Tibial artery (tissue), 4 donors: ENCODE measurements around the gene IL17RE.

Experiments
- DNase-seq, 2 donors: peaks; one replicate each; pipeline ENCODE4 v3.0.0-alpha.2; 2019
- H3K27ac ChIP-seq, 2 donors: fragments of 200-600 bp; sonication (generic) in 1 of 2; 1 replicate in 1 of 2; 2 replicates in 1 of 2; pipeline ENCODE4 v1.5.1; 2018 to 2019; ENCODE audit warnings: mild to moderate bottlenecking in 1 of 2
- H3K27me3 ChIP-seq, 2 donors: fragments of 200-600 bp; sonication (generic) in 1 of 2; one replicate each; pipeline versions ENCODE4 v1.5.1 to v1.6.0; 2016 to 2019
- H3K36me3 ChIP-seq, 3 donors: fragments of 200-600 bp; sonication (generic) in 2 of 3; one replicate each; pipeline ENCODE4 v1.5.1; 2016 to 2019; ENCODE audit warnings: mild to moderate bottlenecking in 2 of 3
- H3K4me1 ChIP-seq, 4 donors: fragments of 200-600 bp; sonication (generic) in 2 of 4; 1 replicate in 3 of 4; 2 replicates in 1 of 4; pipeline ENCODE4 v1.5.1; 2016 to 2019
- H3K4me3 ChIP-seq, 2 donors: fragments of 200-600 bp; sonication (generic) in 1 of 2; 1 replicate in 1 of 2; 2 replicates in 1 of 2; pipeline ENCODE4 v1.5.1; 2018 to 2019; ENCODE audit warnings: mild to moderate bottlenecking in 2 of 2
- H3K9me3 ChIP-seq, 3 donors: fragments of 200-600 bp; sonication (generic) in 1 of 3; one replicate each; pipeline ENCODE4 v1.5.1; 2016 to 2019
- CTCF ChIP-seq, 2 experiments: fragments of 200-600 bp in 1 of 2; fragments of 450-650 bp in 1 of 2; IDR thresholded peaks; one replicate each; pipeline ENCODE4 v1.5.1; 2017 to 2019; ENCODE audit warnings: antibody characterized with exemption in 2 of 2, mild to moderate bottlenecking in 1 of 2, moderate library complexity in 1 of 2
- intact Hi-C: fragments of 100-400 bp; cut with DNase I; formaldehyde crosslinking; loops from one replicate; pipeline ENCODE4 v1.15.0; 2023; ENCODE audit warnings: low total_unique reads

Gene IL17RE

GRCh38 chr3:9951598-9951961 lies 48.9 kb downstream of the IL17RE start:
- Histone ChIP-seq H3K27ac (no peak overlapping the region), H3K27me3 (no peaks in the 10 kb centered on the region), H3K36me3 (peaks cover 0 to 13% (median 0%) of the 10 kb centered on the region in 3 donors), H3K9me3 (no peaks in the 10 kb centered on the region), H3K4me3 (peak overlapping the region; percentile 57 to 59), H3K4me1 (peaks cover 0 to 22% (median 19%) of the 10 kb centered on the region in 4 donors)
- no peak for DNase-seq
- TF ChIP-seq CTCF (IDR thresholded peaks at IDR 0.05), result no peak
- intact Hi-C loops, result loop anchor here (10.0 kb wide), 1 partner anchor 273 kb away; no protein-coding TSS in a partner anchor

DNA sequence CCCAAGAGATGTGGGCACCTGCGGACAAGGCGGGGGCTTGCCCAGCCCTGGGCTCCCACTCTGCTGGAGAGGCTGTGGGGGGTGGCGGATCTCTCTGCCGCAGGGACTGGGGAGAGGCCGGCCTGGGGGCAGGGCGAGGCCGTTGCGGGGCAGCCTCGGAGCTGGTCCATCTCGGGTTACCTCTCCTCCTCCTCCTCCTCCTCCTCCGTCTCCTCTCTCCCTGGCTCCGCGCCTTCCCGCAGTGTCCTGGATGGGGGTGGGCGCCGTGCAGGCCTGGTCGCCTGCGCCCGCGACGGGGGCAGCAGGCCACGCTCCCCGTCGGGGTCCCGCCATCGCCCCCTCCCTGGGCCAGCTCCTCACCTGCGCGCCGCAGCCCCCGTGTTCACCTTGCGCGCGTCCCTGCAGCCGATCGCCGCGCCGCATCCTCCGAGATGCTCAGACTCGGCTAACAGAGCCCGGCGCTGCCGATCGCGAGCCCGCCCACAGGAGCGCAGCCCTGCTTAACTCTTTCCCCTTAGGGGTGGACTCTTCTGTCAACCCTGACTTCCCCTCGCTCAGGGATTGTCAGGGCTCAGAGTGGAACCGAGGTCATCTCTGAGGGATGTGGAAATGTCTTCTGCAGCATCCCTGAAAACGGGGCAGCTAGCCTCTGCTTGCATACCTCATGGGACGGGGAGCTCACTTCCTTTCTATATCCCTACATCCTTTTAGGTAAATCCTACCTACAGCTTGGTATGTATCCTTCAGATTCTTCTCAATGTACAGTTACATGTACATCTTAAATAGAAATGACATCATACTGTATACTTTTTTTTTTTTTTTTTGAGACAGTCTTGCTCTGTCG lies 49.5 kb downstream of the IL17RE start, which contains the start of gene PRRT3:
TSS of gene PRRT3 (minus strand) at position 447 of the 844 bp plus-strand sequence. CDS start 2,293 bp downstream, outside the sequence.
- Histone ChIP-seq H3K9me3 (no peaks in the 10 kb centered on the region), H3K27ac (peak within 1 kb of the TSS in 1 of 2 donors; percentile 18), H3K36me3 (peaks cover 0 to 13% (median 0%) of the 10 kb centered on the region in 3 donors), H3K27me3 (no peaks in the 10 kb centered on the region), H3K4me3 (peak within 1 kb of the TSS; percentile 57 to 59), H3K4me1 (peaks cover 0 to 21% (median 19%) of the 10 kb centered on the region in 4 donors)
- TF ChIP-seq CTCF (IDR thresholded peaks at IDR 0.05), result no peak
- intact Hi-C loops, result loop anchor here (10.0 kb wide), 1 partner anchor 273 kb away; no protein-coding TSS in a partner anchor
- DNase-seq, result no peak

- no peak for DNase-seq
- Histone ChIP-seq H3K4me3 (no peak overlapping the region), H3K9me3 (no peaks in the 10 kb centered on the region), H3K36me3 (peaks cover 0 to 19% (median 0%) of the 10 kb centered on the region in 3 donors), H3K4me1 (peaks cover 0 to 13% (median 10%) of the 10 kb centered on the region in 4 donors), H3K27me3 (no peaks in the 10 kb centered on the region), H3K27ac (no peak overlapping the region)
- intact Hi-C loops, result loop anchor here (10.0 kb wide), 1 partner anchor 270 kb away; no protein-coding TSS in a partner anchor
- no peak for TF ChIP-seq CTCF (IDR thresholded peaks at IDR 0.05)
Observed at GRCh38 chr3:9955067-9955502, 52.4 kb downstream of the IL17RE start.

- intact Hi-C loops, result loop anchor here (10.0 kb wide), 1 partner anchor 269 kb away; no protein-coding TSS in a partner anchor
- Histone ChIP-seq H3K9me3 (no peaks in the 10 kb centered on the region), H3K27ac (no peak overlapping the region), H3K4me1 (peaks cover 0 to 13% (median 10%) of the 10 kb centered on the region in 4 donors), H3K27me3 (no peaks in the 10 kb centered on the region), H3K4me3 (no peak overlapping the region), H3K36me3 (peaks cover 0 to 24% (median 0%) of the 10 kb centered on the region in 3 donors)
- TF ChIP-seq CTCF (IDR thresholded peaks at IDR 0.05), result no peak
- no peak for DNase-seq
Observed at GRCh38 chr3:9955611-9956352, 53.1 kb downstream of the IL17RE start.

GRCh38 chr3:9957214-9957613 lies 54.6 kb downstream of the IL17RE start:
- Histone ChIP-seq H3K4me3 (no peak overlapping the region), H3K27me3 (no peaks in the 10 kb centered on the region), H3K27ac (no peak overlapping the region), H3K36me3 (peaks cover 0 to 39% (median 0%) of the 10 kb centered on the region in 3 donors), H3K9me3 (no peaks in the 10 kb centered on the region), H3K4me1 (peaks cover 0 to 3% (median 1%) of the 10 kb centered on the region in 4 donors)
- intact Hi-C loops, result loop anchor here (10.0 kb wide), 1 partner anchor 268 kb away; no protein-coding TSS in a partner anchor
- no peak for DNase-seq
- peak in 1 of 2 experiments; percentile 9 for TF ChIP-seq CTCF (IDR thresholded peaks at IDR 0.05)
